Testis (tissue), 2 donors: Measurements from ENCODE around the gene PFKP.

Source experiments
- POLR2A ChIP-seq: fragments of 450-650 bp; IDR thresholded peaks from one replicate; pipeline ENCODE4 v1.6.1; 2017; ENCODE audit warnings: antibody characterized with exemption, mild to moderate bottlenecking, moderate library complexity
- TF ChIP-seq, protein P1 (sequence below), 3 experiments: fragments of 450-650 bp in 2 of 3; fragments of 200-600 bp in 1 of 3; sonication (generic) in 1 of 3; IDR thresholded peaks; one replicate each; pipeline ENCODE4 v1.5.1; 2016 to 2019; ENCODE audit warnings: antibody characterized with exemption in 3 of 3, mild to moderate bottlenecking in 2 of 3, moderate library complexity in 1 of 3

DNA sequence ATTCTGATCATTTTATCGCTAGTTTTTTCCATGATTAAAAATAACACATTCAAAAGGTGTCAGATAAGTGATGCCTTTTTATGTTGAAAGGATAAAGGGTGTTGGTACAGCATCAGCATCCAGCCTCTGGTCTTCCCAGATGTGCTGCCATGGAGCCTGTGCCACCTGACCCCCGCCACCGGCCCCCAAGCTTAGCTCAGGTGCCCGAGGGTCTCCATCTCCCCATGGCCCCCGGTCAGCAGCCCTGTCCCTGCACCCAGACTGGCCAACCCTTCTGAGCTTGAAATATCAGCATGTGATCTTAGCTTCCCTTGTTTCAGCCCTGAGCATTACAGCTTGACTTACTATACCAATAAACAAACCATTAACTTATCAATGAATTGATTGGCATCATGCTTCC lies 24.6 kb downstream of the PFKP start:
- TF ChIP-seq, protein P1, sequence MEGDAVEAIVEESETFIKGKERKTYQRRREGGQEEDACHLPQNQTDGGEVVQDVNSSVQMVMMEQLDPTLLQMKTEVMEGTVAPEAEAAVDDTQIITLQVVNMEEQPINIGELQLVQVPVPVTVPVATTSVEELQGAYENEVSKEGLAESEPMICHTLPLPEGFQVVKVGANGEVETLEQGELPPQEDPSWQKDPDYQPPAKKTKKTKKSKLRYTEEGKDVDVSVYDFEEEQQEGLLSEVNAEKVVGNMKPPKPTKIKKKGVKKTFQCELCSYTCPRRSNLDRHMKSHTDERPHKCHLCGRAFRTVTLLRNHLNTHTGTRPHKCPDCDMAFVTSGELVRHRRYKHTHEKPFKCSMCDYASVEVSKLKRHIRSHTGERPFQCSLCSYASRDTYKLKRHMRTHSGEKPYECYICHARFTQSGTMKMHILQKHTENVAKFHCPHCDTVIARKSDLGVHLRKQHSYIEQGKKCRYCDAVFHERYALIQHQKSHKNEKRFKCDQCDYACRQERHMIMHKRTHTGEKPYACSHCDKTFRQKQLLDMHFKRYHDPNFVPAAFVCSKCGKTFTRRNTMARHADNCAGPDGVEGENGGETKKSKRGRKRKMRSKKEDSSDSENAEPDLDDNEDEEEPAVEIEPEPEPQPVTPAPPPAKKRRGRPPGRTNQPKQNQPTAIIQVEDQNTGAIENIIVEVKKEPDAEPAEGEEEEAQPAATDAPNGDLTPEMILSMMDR (IDR thresholded peaks at IDR 0.05), result no peak
- no peak for TF ChIP-seq POLR2A
